DND-41 (cell line): ENCODE data around the gene RAPH1.

Experiments used
- CTCF ChIP-seq: IDR thresholded peaks from 2 replicates; pipeline ENCODE4 v1.5.1; 2012; ENCODE audit warnings: borderline replicate concordance, low read length, moderate library complexity, mild to moderate bottlenecking; ENCODE audit not compliant: poor library complexity, severe bottlenecking; ENCODE audit errors: extremely low read depth
- EZH2 ChIP-seq: IDR thresholded peaks from 3 replicates; pipeline ENCODE4 v1.6.1; 2012; ENCODE audit warnings: borderline replicate concordance, low read depth, mild to moderate bottlenecking, moderate library complexity, low read length, inconsistent platforms; ENCODE audit not compliant: severe bottlenecking

GRCh38 chr2:203547356-203547755 is 12.3 kb upstream of the RAPH1 start:
- TF ChIP-seq EZH2 = no peak
- TF ChIP-seq CTCF = no peak
